WI38 (cell line): Measurements from ENCODE around the gene ELMOD3.
A peak's percentile ranks its signal among the peaks of the same experiment; 100 is the strongest.
"Not testable (repeated sequence)": the region's sequence is repeated elsewhere in the genome, so short reads cannot be mapped to it uniquely, and the experiment has no call there.

ENCODE experiments used
- H3K4me3 ChIP-seq: 2 replicates; pipeline ENCODE4 v1.5.1; 2011; ENCODE audit warnings: low read depth, mild to moderate bottlenecking, control low read depth, low read length
- TF ChIP-seq, protein P1 (sequence below): IDR thresholded peaks from 2 replicates; pipeline ENCODE4 v1.5.1; 2012; ENCODE audit warnings: low read depth, mild to moderate bottlenecking, control low read depth, low read length

Gene ELMOD3

DNA sequence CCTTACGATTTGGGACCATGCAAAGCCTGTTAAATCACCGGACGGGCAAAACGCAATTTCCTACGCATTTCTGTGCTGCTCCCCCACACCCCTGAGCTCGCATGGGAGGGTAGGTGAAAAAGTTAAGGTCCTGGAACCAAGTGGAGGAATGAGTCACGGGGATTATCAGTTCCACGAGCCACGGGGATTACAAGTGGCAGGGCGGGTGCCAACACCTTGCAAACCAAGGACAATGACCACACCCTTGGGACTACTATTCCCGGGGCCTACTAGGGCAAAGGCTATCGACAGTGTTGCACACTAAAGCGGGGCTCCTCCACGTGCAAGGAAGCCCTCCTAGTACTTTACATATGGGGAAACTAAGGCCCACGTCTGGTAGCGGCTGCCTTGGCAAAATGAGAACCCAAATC lies 688 bp upstream of the ELMOD3 start:
- TF ChIP-seq, protein P1, sequence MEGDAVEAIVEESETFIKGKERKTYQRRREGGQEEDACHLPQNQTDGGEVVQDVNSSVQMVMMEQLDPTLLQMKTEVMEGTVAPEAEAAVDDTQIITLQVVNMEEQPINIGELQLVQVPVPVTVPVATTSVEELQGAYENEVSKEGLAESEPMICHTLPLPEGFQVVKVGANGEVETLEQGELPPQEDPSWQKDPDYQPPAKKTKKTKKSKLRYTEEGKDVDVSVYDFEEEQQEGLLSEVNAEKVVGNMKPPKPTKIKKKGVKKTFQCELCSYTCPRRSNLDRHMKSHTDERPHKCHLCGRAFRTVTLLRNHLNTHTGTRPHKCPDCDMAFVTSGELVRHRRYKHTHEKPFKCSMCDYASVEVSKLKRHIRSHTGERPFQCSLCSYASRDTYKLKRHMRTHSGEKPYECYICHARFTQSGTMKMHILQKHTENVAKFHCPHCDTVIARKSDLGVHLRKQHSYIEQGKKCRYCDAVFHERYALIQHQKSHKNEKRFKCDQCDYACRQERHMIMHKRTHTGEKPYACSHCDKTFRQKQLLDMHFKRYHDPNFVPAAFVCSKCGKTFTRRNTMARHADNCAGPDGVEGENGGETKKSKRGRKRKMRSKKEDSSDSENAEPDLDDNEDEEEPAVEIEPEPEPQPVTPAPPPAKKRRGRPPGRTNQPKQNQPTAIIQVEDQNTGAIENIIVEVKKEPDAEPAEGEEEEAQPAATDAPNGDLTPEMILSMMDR: no peak
- peak overlapping the region; percentile 95 for H3K4me3 ChIP-seq

DNA sequence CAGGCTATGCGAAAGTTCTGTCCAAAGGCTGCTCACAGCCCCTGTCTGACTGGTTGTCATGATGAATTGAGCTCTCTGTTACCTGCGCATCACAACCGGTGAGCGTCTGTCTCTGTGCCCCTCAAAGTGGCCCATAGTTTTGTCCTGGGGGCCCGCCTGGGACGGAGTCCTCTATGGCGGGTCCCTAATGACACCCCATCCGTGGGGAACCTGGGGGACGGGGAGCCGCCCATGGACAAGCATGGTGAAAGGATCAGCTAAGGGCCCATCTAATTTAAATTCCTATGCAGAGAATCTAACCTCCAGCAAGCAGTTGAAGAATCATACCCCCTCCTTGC lies 473 bp downstream of the ELMOD3 start:
- H3K4me3 ChIP-seq: peak overlapping the region; percentile 95
- TF ChIP-seq, protein P1: no peak

DNA sequence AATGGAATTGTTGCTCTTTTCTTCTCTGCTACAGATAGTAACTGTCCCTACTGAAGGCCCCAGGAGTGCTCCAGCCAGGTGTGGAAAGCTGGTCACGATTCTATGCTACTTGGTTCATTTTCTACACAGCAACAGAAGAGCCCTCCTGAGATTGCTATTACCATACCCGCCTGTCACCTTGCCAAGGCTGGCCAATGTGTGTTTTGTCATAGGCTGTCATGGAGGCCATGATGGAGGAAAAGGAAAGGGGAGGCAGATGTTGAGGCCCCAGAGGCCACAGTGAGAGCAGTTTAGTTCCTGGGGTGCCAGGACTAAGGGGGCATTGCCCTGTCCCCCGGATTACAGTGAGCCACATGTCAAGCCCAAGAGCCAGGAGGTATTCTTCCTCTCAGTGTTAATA lies 952 bp downstream of the ELMOD3 start:
- TF ChIP-seq, protein P1: no peak
- peak overlapping the region; percentile 95 for H3K4me3 ChIP-seq

DNA sequence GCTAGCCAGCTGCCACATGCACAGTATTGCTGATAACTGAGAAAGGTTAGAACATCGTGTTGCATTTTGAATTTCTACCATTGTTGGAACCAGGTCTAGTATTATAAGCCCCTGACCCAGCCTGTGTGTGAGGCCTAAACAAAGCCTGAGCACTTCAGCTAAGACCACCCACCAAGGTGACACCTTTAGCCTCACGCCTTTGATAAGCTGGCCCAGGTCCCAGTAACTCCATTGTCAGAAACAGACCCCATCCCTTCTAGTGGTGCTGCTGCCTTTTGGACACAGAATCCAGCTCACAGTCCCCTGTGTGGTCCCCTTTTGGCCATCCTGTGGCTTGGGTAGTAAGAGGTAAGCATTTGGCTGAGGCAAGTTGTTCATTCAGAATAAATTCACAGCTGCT lies 1.6 kb downstream of the ELMOD3 start:
- TF ChIP-seq, protein P1: no peak
- H3K4me3 ChIP-seq: no peak overlapping the region

DNA sequence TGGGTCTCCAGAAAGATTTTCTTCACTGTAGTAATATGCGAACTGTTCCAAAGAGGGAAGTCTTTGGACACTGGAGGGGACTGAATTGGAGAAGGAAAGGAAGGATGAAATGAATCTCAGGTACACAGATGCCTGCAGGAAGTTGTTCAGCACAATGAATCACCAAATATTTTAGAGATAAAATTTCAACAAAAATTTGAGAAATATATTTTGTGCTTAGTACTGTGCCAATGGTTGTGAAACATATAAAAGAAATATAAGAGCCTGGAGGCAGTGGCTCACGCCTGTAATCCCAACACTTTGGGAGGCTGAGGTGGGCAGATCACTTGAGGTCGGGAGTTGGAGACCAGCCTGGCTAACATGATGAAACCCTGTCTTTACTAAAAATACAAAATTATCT lies 3.2 kb downstream of the ELMOD3 start:
- H3K4me3 ChIP-seq: no peak overlapping the region
- TF ChIP-seq, protein P1: no peak

DNA sequence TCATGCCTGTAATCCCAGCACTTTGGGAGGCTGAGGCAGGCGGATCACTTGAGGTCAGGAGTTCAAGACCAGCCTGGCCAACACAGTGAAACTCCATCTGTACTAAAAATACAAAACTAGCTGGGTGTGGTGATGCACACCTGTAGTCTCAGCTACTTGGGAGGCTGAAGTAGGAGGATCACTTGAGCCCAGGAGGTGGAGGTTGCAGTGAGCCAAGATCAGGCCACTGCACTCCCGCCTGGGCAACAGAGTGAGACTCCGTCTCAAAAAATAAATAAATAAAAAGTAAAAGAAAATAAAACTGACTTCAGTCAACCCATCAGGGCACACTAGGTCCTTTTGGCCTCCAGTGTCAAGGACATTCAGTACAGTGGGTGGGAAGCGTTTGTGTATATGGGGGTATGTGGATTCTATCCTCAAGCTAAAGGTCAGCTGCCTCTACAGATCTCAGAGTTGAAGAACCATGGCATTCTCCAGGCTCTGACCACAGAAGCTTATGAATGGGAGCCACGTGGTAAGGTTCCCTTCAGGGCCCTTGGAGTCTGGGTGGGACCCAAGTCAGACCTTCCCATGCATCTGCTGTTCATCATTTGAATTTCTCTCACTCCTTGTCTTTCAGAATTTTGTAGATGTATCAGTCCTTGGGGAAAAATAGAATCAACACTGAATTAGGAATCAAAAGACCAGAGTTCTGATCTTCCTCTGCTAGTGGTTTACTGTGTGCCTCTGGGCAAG lies 8.3 kb downstream of the ELMOD3 start:
- not testable (repeated sequence) for H3K4me3 ChIP-seq

DNA sequence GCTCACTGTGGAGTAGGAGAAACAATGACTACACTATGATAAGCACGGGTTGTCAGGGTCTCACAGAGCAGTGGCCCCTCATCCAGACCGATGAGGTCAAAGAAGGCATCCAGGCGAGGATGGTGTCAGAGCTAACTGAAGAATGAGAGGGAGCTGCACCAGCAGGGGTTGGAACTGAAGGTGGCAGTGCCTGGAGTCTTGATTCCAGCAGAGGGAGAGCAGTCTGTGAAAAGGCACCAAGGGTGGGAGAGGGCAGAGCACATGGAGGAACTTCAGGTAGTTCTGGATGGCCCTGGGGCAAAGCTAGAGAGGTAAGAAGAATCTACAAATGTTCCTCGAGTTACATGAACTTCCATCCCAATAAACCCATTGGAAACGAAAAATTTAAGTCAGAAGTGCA lies 12.6 kb downstream of the ELMOD3 start:
- TF ChIP-seq, protein P1: no peak

DNA sequence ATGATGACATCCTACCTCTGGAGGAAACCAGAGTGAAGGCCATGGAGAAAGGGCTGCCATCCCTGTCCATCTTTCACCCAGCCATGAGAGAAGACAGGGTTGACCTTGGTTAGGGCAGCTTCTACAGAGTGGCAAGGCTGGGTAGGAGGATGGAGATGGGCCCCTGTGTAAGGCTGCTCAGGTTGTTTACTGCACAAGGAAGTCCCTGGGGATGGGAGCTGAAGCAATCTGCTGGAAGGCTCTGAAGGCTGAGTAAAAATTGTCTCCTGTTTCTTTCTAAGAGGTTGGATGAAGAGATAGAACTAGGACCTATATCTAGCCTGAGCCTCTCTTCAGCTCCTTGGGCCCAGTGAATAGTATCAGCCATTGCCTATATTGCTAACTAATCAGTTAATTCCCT lies 14.4 kb downstream of the ELMOD3 start:
- TF ChIP-seq, protein P1: no peak
- no peak overlapping the region for H3K4me3 ChIP-seq

More for the DNA sequence above, 12.6 kb downstream of the ELMOD3 start:
- H3K4me3 ChIP-seq: no peak overlapping the region
